Mammary microvascular endothelial cell (primary cell): ENCODE measurements around the gene PGBD4. TPM values are rescaled to one million over a fixed set of nuclear protein-coding genes. Genes with fewer than 3 reads are reported as not detected.

Experiments
- total RNA-seq: library from RNA; depleted of rRNA; stranded (reverse); fragments of >200 nt; gene quantifications from 2 replicates; pipeline ENCODE4 v1.2.3, GENCODE V29; 2015

The PGBD4 gene
- 0.53 and 0.98 TPM in 2 replicates for total RNA-seq

GRCh38 chr15:34101366-34102174 lies at the start of gene PGBD4, which contains the start of gene EMC7:
TSS of gene PGBD4 (plus strand) at chr15:34102083. CDS start at chr15:34102532, 449 bp downstream.
TSS of gene EMC7 (minus strand) at chr15:34101862. CDS start at chr15:34101839, 23 bp downstream.

Other genes starting within 250 kb of the PGBD4 start
- not detected in 2 replicates for gene CHRM5, start 133.6 kb upstream of the PGBD4 start, total RNA-seq
- gene AVEN, start 62.9 kb upstream of the PGBD4 start, total RNA-seq: 26.2 and 27.6 TPM in 2 replicates
- 48.5 and 53.6 TPM in 2 replicates for gene EMC7, start 221 bp upstream of the PGBD4 start, total RNA-seq
- gene KATNBL1, start 108.0 kb downstream of the PGBD4 start, total RNA-seq: 39.4 and 41.8 TPM in 2 replicates
- 184 and 223 TPM in 2 replicates for gene EMC4, start 122.9 kb downstream of the PGBD4 start, total RNA-seq
- 14.3 and 17.0 TPM in 2 replicates for gene SLC12A6, start 235.7 kb downstream of the PGBD4 start, total RNA-seq
- gene NOP10, start 241.1 kb downstream of the PGBD4 start, total RNA-seq: 459 and 523 TPM in 2 replicates
- not detected in 2 replicates for gene NUTM1, start 241.2 kb downstream of the PGBD4 start, total RNA-seq